ENCODE measurements around the gene HBG1.
"Not testable (repeated sequence)": the region's sequence is repeated elsewhere in the genome, so short reads cannot be mapped to it uniquely, and the experiment has no call there.

HBG1 gene

DNA sequence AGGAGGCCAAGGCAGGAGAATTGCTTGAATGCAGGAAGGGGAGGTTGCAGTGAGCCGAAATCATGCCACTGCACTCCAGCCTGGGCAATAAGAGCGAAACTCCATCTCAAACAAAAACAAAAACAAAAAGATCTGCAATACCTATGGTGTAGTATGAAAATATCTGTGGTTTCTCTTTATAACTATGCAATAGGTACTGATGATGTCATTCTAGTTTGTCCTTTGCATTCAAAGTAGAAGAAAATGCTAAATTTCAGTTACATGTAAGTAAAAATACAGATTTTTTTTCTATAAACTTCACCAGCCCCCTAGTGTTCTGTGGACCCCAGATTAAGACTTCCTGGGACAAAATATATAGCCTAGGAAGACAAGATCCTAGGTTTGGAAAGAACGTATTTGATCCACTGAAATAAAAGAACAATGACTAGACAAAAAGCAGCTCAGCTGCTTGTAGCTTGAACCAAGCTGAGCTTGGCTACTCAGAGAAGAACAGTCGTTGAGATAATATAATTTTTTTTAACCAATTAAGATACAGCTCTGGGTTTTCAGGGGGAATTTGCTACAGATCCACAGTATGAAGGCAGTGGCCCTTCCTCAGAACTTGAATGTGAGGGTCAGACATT lies 22.8 kb upstream of the HBG1 start:
- no peak for DNase-seq (ENCODE audit: low read depth in 1 of 2, low spot score in 1 of 2)
- no peak for TF ChIP-seq JUND (IDR thresholded peaks at IDR 0.05; ENCODE audit: low read depth)
- in situ Hi-C loops (cut with HindIII; ENCODE audit: low pct_unique_long_range_greater_than_20kb, low sequenced_read_pairs) = no loop called here

DNA sequence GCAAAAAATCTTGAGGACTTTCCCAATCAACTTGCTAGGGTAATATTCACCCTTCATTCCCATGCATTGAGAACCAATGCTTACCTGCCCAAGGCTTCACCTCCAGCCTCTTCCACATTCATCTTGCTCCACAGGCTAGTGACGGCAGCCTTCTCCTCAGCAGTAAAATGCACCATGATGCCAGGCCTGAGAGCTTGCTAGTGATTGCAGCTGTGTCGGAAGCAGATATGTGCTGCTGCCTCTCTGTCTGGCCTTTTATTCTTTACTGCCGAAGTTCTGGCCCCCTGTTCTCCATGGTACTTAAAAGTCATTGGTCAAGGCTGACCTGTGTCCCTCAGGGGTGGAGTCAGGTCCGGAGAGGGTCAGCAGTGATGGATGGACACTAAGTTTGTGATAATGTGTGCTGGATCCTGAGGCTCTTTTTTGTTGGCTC lies 20.1 kb upstream of the HBG1 start, which contains the start of gene HBE1:
TSS of gene HBE1 (minus strand) at position 231 of the 433 bp plus-strand sequence. CDS start at position 176, 55 bp downstream.
- DNase-seq (ENCODE audit: low read depth in 1 of 2, low spot score in 1 of 2) = no peak
- in situ Hi-C loops (cut with HindIII; ENCODE audit: low pct_unique_long_range_greater_than_20kb, low sequenced_read_pairs) = no loop called here

DNA sequence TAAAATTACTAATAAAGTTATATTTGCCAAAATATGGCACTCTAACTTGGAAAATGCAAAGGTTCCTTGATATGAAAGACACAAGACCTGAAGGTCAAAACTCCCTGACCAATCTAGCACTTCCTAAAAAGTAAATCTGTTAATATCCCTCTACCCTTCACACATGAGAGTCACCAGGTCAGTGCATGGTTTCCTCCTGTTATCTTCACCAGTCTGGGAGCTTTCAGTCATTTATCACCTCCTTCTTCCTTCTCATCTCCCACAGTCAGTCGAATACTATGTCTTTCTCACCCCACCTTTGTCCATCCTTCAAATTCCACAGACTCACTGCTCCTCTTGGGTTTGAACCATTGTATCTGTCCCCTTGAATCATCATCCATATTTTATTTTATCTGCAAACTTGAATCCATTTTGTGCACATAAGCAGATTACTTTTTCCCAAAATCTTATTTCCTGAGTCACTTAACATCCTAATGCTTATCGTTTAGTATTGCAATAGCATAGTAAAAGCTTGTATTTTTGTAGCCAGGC lies 17.4 kb upstream of the HBG1 start:
- in situ Hi-C loops (cut with HindIII; ENCODE audit: low pct_unique_long_range_greater_than_20kb, low sequenced_read_pairs) = no loop called here
- DNase-seq (ENCODE audit: low read depth in 1 of 2, low spot score in 1 of 2) = no peak
- TF ChIP-seq JUND (IDR thresholded peaks at IDR 0.05; ENCODE audit: low read depth) = no peak

More for the DNA sequence above, 20.1 kb upstream of the HBG1 start, which contains the start of gene HBE1:
- no peak for TF ChIP-seq JUND (IDR thresholded peaks at IDR 0.05; ENCODE audit: low read depth)

DNA sequence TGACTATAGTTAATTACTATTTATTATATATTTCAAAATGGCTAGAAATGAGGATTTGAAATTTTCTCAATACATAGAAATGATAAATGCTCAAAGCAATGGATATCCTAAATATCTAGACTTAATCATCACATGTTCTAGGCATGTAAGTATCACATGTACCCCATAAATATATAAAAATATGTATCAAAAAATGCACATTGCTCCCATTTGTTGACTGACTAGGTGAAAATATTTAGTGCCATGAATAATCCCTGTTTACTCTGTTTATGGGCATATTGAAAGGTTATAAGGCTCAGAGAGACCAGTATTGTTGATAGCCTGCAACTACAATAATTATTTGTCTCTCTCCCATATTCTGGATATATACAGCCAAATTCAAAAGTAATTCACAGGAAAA lies 17.0 kb upstream of the HBG1 start:
- in situ Hi-C loops (cut with HindIII; ENCODE audit: low pct_unique_long_range_greater_than_20kb, low sequenced_read_pairs) = no loop called here
- TF ChIP-seq JUND (IDR thresholded peaks at IDR 0.05; ENCODE audit: low read depth) = no peak
- no peak for DNase-seq (ENCODE audit: low read depth in 1 of 2, low spot score in 1 of 2)

DNA sequence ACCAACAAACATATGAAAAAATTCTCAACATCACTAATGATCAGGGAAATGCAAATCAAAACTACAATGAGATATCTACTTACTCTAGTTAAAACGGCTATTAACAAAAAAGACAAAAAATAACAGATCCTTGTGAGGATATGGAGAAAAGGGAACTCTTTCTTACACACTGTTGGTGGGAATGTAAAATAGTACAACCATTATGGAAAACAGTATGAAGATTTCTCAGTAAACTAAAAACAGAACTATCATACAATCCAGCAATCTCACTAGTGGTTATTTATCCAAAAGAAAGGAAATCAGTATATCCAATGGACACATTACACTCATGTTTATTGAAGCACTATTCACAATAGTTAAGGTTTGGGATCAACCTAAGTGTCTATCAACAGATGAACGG lies 16.2 kb upstream of the HBG1 start:
- in situ Hi-C loops (cut with HindIII; ENCODE audit: low pct_unique_long_range_greater_than_20kb, low sequenced_read_pairs) = no loop called here

DNA sequence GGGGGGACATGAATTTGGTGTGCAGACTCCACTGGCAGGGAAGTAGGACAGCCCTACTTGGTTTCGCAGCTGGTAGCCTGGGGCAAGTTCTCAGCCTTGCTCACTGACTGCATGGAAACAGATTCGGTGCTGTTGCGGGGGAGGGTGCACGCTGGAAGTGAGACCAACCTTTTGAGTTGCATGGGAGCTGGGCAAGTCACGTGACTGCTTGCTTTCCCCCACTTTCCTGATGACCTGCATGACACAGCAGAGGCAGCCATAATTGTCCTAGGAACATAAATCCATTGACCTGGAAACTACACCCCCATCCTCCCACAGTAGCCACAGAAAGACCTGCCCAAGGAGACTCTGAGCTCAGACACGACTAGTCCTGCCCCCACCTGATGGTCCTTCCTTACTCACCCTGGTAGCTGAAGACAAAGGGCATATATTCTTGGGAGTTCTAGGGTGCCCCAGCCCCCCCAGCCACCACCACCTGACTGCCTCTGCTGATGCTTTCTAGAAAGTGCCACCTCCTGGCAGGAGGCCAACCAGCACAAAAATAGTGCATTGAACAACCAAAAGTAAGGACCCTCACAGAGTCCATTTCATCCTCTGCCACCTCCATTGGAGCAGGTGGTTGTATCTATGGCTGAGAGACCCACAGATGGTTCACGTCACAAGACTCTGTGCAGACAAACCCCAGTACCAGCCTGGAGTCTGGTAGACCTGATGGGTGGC lies 9.0 kb upstream of the HBG1 start:
- in situ Hi-C loops (cut with HindIII; ENCODE audit: low pct_unique_long_range_greater_than_20kb, low sequenced_read_pairs) = no loop called here
- DNase-seq (ENCODE audit: low read depth in 1 of 2, low spot score in 1 of 2) = no peak
- TF ChIP-seq JUND (IDR thresholded peaks at IDR 0.05; ENCODE audit: low read depth) = no peak

More for the DNA sequence above, 16.2 kb upstream of the HBG1 start:
- no peak for DNase-seq (ENCODE audit: low read depth in 1 of 2, low spot score in 1 of 2)
- TF ChIP-seq JUND (IDR thresholded peaks at IDR 0.05; ENCODE audit: low read depth) = no peak

DNA sequence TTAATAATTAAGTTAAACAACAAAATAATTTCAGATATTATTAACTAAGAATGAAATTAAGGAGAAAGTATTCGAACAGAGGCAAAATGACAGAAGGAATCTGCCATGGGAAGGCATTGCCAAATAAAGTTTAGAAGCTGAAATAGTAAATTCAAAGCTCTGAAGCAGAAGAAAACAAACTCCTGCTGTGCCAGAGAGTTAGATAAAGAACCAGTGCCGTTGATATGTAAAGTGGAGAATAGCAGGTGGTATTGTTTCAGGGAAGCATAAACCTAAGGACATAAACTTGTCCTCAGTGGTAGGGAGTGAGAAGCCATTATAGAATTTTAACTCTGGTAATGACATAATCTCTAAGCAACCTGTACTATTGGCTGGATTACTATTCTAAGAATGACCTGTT lies 7.6 kb upstream of the HBG1 start:
- no peak for DNase-seq (ENCODE audit: low read depth in 1 of 2, low spot score in 1 of 2)
- no peak for TF ChIP-seq JUND (IDR thresholded peaks at IDR 0.05; ENCODE audit: low read depth)
- in situ Hi-C loops (cut with HindIII; ENCODE audit: low pct_unique_long_range_greater_than_20kb, low sequenced_read_pairs) = no loop called here

DNA sequence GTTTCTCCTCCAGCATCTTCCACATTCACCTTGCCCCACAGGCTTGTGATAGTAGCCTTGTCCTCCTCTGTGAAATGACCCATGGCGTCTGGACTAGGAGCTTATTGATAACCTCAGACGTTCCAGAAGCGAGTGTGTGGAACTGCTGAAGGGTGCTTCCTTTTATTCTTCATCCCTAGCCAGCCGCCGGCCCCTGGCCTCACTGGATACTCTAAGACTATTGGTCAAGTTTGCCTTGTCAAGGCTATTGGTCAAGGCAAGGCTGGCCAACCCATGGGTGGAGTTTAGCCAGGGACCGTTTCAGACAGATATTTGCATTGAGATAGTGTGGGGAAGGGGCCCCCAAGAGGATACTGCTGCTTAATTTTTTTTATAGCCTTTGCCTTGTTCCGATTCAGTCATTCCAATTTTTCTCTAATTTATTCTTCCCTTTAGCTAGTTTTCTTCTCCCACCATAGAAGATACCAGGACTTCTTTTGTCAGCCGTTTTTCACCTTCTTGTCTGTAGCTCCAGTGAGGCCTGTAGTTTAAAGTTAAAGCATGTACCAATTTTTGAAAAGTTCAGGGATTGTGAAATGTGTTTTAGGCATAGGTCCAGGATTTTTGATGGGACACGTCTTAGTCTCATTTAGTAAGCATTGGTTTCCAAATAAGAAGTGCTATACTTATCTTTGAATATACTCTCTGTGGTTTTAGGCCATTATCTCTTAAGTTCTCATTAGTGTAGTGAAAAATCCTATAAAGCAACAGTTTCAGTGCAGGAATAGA lies 5.2 kb upstream of the HBG1 start, which contains the start of gene HBG2:
TSS of gene HBG2 (minus strand) at position 136 of the 768 bp plus-strand sequence. CDS start at position 83, 53 bp downstream.
- DNase-seq (ENCODE audit: low read depth in 1 of 2, low spot score in 1 of 2); in situ Hi-C loops (cut with HindIII; ENCODE audit: low pct_unique_long_range_greater_than_20kb, low sequenced_read_pairs): not testable (repeated sequence)

DNA sequence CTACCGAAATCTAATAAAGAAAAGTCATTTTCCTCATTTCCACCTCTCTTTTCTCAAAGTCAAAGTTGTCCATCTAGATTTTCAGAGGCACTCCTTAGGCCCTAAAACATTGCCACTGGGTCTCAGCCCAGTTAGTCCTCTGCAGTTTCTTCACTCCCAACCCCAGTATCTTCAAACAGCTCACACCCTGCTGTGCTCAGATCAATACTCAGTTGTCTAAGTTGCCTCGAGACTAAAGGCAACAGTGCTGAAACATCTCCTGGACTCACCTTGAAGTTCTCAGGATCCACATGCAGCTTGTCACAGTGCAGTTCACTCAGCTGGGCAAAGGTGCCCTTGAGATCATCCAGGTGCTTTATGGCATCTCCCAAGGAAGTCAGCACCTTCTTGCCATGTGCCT lies 4.4 kb upstream of the HBG1 start:
- DNase-seq (ENCODE audit: low read depth in 1 of 2, low spot score in 1 of 2); in situ Hi-C loops (cut with HindIII; ENCODE audit: low pct_unique_long_range_greater_than_20kb, low sequenced_read_pairs): not testable (repeated sequence)

DNA sequence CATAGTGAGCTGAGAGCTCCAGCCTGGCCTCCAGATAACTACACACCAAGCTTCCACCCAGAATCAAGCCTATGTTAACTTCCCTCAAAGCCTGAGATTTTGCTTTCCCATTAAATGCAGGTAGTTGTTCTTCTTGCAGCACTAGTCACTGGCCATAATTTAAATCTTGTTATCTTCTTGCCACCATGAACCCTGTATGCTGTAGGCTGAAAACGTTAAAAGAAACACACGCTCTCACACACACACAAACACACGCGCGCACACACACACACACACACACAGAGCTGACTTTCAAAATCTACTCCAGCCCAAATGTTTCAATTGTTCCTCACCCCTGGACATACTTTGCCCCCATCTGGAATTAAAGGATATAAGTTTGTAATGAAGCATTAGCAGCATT lies 3.8 kb upstream of the HBG1 start:
- in situ Hi-C loops (cut with HindIII; ENCODE audit: low pct_unique_long_range_greater_than_20kb, low sequenced_read_pairs) = not testable (repeated sequence)

DNA sequence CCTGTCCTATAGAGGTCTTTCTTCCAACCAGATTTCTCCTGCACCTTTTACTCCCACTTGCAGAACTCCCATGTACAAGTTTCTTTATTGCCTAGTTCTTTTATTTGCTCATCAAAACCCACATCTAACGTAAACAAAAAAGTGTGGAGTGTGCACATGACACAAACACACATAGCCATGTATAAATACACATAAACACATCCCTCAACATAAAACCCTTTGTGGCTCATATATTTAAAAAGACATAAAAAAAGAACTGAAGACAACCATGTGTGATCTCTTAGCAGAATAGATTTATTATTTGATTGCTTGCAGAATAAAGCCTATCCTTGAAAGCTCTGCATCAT lies 3.2 kb upstream of the HBG1 start:
- TF ChIP-seq JUND (IDR thresholded peaks at IDR 0.05; ENCODE audit: low read depth) = no peak
- in situ Hi-C loops (cut with HindIII; ENCODE audit: low pct_unique_long_range_greater_than_20kb, low sequenced_read_pairs) = no loop called here
- no peak for DNase-seq (ENCODE audit: low read depth in 1 of 2, low spot score in 1 of 2)

More for the DNA sequence above, 3.8 kb upstream of the HBG1 start:
- not testable (repeated sequence) for DNase-seq (ENCODE audit: low read depth in 1 of 2, low spot score in 1 of 2)

DNA sequence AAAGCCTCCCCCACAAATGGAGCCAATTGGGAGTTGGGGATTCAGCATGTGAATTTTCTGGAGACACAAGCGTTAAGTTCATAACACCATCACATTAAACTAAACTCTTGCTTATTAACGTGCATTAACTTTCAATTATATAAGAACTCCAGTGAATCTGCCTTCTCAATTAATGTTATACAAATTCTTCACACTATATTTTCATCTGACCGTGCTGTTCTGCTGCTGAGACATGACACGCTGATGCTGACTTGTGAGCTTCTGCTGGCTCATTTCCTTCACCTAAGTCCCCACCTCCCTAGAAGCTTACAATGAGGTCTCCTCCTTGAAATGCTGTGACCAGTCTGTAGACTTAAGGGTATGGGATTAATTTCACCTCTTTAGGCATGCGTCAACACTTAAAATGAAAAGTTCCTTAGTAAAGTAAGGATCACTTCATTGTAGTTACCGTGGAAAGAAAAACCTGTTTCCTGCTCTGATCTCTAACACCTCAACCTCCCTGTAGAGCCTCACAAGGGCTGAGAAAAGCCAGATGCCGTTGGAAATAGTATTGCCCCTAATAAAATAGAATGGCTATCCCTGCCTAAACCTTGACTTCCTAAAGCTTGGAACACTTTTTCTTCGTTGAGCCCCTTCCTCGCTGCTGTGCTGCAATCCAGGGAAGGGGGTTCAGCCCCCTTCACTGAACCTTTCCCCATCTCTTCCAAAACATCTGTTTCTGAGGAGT lies 2.7 kb upstream of the HBG1 start:
- TF ChIP-seq JUND (IDR thresholded peaks at IDR 0.05; ENCODE audit: low read depth) = no peak
- in situ Hi-C loops (cut with HindIII; ENCODE audit: low pct_unique_long_range_greater_than_20kb, low sequenced_read_pairs) = no loop called here
- no peak for DNase-seq (ENCODE audit: low read depth in 1 of 2, low spot score in 1 of 2)
